Lower lobe of right lung (tissue), 2 donors: ENCODE measurements around the gene HSPA9. TPM values are rescaled to one million over a fixed set of nuclear protein-coding genes. Genes with fewer than 3 reads are reported as not detected.
A peak's percentile ranks its signal among the peaks of the same experiment; 100 is the strongest.

Source experiments
- ATAC-seq, 2 donors: fragments of 200-7000 bp; cut with Tn5 transposase; one replicate each; pipeline ENCODE4 v1.9.1; 2020 to 2022; ENCODE audit warnings: mild to moderate bottlenecking in 2 of 2, moderate library complexity in 2 of 2
- DNase-seq: peaks from one replicate; pipeline ENCODE4 v3.0.0-alpha.2; 2020
- H3K27ac ChIP-seq: fragments of 200-600 bp; one replicate; pipeline ENCODE4 v1.8.0; 2022
- H3K27me3 ChIP-seq: fragments of 200-600 bp; one replicate; pipeline ENCODE4 v1.8.0; 2022; ENCODE audit warnings: low read depth
- H3K36me3 ChIP-seq: fragments of 200-600 bp; one replicate; pipeline ENCODE4 v1.8.0; 2022; ENCODE audit warnings: mild to moderate bottlenecking
- H3K4me1 ChIP-seq: fragments of 200-600 bp; one replicate; pipeline ENCODE4 v1.8.0; 2022
- H3K4me3 ChIP-seq: fragments of 200-600 bp; one replicate; pipeline ENCODE4 v1.8.0; 2022; ENCODE audit warnings: mild to moderate bottlenecking
- H3K9me3 ChIP-seq: fragments of 200-600 bp; one replicate; pipeline ENCODE4 v1.8.0; 2022
- CTCF ChIP-seq: fragments of 200-600 bp; IDR thresholded peaks from one replicate; pipeline ENCODE4 v1.8.0; 2022; ENCODE audit warnings: antibody characterized with exemption, mild to moderate bottlenecking
- intact Hi-C: fragments of 100-400 bp; cut with DNase I; formaldehyde crosslinking; loops from one replicate; pipeline ENCODE4 v1.11.0; 2022
- total RNA-seq: library from RNA; stranded (reverse); fragmentation: NEBNext Ultra II Directional; extraction: Animal tissue kit (Norgen Biotek cat#: 25700); gene quantifications from one replicate; pipeline ENCODE4 v1.2.1, GENCODE V29; 2021
- donor health status: DM: no; HTN: yes; CAD: no; lungs with severe emphysema.

Gene HSPA9
- total RNA-seq, 1 donor from 2014 or later, result 148 TPM

- H3K9me3 ChIP-seq, result no peaks in the 10 kb centered on the region
- intact Hi-C loops, result no loop called here
- no peaks in the 10 kb centered on the region for H3K36me3 ChIP-seq
- H3K4me1 ChIP-seq, result peaks cover 24% of the 10 kb centered on the region
- no peak for DNase-seq
- no peak for ATAC-seq
- peak overlapping the region; percentile 49 for H3K27ac ChIP-seq
- no peak overlapping the region for H3K4me3 ChIP-seq
- no peak for TF ChIP-seq CTCF
- no peaks in the 10 kb centered on the region for H3K27me3 ChIP-seq
These were observed 30.2 kb upstream of the HSPA9 start for GRCh38 chr5:138605254-138605972.

DNA sequence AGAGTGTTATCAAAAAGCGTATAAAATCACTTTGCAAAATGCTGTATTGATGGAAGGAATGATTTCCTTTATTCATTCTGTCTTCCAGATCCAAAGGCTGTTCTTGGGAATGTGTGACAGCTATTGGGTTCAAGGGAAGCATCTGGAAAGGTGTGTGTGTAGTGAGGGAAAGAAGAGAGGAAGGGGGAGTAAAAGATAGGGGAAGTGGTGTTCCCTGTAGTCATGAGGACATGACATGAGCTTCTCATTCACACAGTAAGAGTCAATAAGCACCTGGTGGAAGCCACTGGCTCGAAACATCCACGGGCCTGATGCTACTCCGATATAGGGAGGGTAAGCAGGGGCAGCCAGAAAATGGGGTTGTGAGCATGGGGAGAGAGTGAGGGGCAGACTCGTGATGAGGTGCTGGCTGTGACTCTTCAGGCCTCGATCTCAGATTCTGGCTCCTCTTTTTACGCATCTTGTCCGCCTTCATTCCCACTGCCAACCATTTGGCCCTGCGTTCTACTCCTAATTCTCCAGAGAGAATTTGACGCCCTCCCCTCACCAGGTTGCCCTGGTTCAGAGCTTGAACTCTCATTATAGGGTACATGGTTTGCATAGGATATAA, 29.1 kb upstream of the HSPA9 start:
- H3K9me3 ChIP-seq, result no peaks in the 10 kb centered on the region
- intact Hi-C loops, result no loop called here
- H3K4me3 ChIP-seq, result no peak overlapping the region
- peak overlapping the region; percentile 49 for H3K27ac ChIP-seq
- no peaks in the 10 kb centered on the region for H3K27me3 ChIP-seq
- no peak for DNase-seq
- ATAC-seq, result no peak
- no peaks in the 10 kb centered on the region for H3K36me3 ChIP-seq
- TF ChIP-seq CTCF, result no peak
- peaks cover 14% of the 10 kb centered on the region for H3K4me1 ChIP-seq

GRCh38 chr5:138603249-138603920, 28.2 kb upstream of the HSPA9 start:
- intact Hi-C loops, result no loop called here
- H3K4me1 ChIP-seq, result peaks cover 14% of the 10 kb centered on the region
- H3K9me3 ChIP-seq, result no peaks in the 10 kb centered on the region
- no peaks in the 10 kb centered on the region for H3K36me3 ChIP-seq
- DNase-seq (no peak), ATAC-seq (no peak)
- H3K27ac ChIP-seq, result no peak overlapping the region
- TF ChIP-seq CTCF, result no peak
- H3K27me3 ChIP-seq, result no peaks in the 10 kb centered on the region
- no peak overlapping the region for H3K4me3 ChIP-seq

DNA sequence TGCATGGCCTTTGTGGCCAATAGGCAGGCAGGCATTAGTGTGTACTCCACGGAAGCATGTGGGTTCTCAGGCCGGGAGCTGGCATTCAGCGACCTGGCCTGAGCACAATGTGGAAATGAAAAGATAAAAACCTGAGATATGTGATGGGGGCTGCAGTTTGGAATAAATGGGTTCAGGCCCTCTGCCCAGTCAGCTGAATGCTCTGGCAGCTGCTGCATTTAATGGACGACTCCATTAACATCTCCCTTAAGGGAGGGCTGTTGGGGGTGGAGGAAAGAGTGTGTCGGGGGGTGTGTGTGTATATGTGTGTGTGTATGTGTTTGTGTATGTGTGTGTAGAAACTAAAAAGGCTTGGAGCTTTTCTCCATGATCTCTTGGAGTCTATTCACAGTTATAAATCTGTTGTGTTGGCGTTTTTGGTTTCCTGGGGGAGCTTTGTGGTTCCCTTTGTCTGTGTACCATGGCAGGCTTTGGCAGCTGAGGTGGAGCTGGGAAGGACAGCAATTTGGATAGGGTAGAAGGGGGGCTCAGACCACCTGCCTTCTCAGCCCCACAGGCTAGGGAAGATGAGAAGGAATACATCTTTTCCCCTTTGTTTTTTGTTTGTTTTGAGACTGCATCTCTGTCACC, 27.3 kb upstream of the HSPA9 start:
- intact Hi-C loops, result no loop called here
- Histone ChIP-seq H3K4me1 (peaks cover 14% of the 10 kb centered on the region), H3K36me3 (no peaks in the 10 kb centered on the region), H3K27ac (no peak overlapping the region), H3K27me3 (no peaks in the 10 kb centered on the region), H3K4me3 (no peak overlapping the region), H3K9me3 (no peaks in the 10 kb centered on the region)
- ATAC-seq (no peak), DNase-seq (no peak)
- TF ChIP-seq CTCF, result no peak

DNA sequence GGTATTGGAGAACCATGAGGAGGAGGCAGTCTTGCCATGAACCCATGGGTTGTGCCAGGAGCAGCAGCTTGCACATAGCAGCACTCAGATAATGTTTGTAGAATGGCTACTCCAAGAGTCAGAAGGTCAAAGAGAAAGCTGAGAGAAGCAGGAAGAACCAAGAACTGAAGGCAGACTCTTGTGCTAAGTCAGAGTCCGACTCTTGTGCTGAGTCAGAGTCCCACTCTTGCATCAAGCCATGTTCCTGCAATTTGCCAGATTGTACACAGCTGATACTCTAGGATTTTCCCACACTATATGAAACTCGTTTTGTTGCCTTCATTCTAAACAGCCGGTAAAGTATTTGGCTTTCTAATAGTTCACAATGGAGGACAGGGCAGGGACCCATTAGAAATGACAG, 26.2 kb upstream of the HSPA9 start:
- no peak for DNase-seq
- H3K36me3 ChIP-seq, result no peaks in the 10 kb centered on the region
- ATAC-seq, result peak; percentile 68 to 82
- no peak overlapping the region for H3K27ac ChIP-seq
- no peaks in the 10 kb centered on the region for H3K9me3 ChIP-seq
- peaks cover 12% of the 10 kb centered on the region for H3K4me1 ChIP-seq
- intact Hi-C loops, result no loop called here
- H3K4me3 ChIP-seq, result no peak overlapping the region
- no peak for TF ChIP-seq CTCF
- H3K27me3 ChIP-seq, result no peaks in the 10 kb centered on the region
